T-helper 17 cell (primary cell): ENCODE results near the gene AGXT2. TPM values are rescaled to one million over a fixed set of nuclear protein-coding genes. Genes with fewer than 3 reads are reported as not detected.
"Not testable (repeated sequence)": the region's sequence is repeated elsewhere in the genome, so short reads cannot be mapped to it uniquely, and the experiment has no call there.

Source experiments
- ATAC-seq: fragments of 150-1000 bp; cut with Tn5 transposase; 2 replicates; pipeline ENCODE4 v1.10.0; 2021; ENCODE audit warnings: mild to moderate bottlenecking, moderate library complexity
- DNase-seq, 3 donors: peaks; one replicate each; pipeline versions ENCODE4 v3.0.0 to v3.0.0-alpha.2; 2020 to 2021
- H3K9me3 ChIP-seq: one replicate; pipeline ENCODE4 v1.7.0; 2013; ENCODE audit warnings: low read length, mild to moderate bottlenecking; ENCODE audit not compliant: control insufficient read depth, poor library complexity, severe bottlenecking
- H3K27ac Mint-ChIP-seq: one replicate; pipeline ENCODE4 v1.8.0; 2022; ENCODE audit warnings: mild to moderate bottlenecking, moderate library complexity, mixed read lengths
- H3K27me3 Mint-ChIP-seq: one replicate; pipeline ENCODE4 v1.8.0; 2022; ENCODE audit warnings: mixed read lengths
- H3K36me3 Mint-ChIP-seq: one replicate; pipeline ENCODE4 v1.8.0; 2022; ENCODE audit warnings: low read depth, mixed read lengths
- H3K4me1 Mint-ChIP-seq: one replicate; pipeline ENCODE4 v1.8.0; 2022; ENCODE audit warnings: mild to moderate bottlenecking, mixed read lengths
- H3K4me3 Mint-ChIP-seq: one replicate; pipeline ENCODE4 v1.8.0; 2022; ENCODE audit warnings: mild to moderate bottlenecking, moderate library complexity, mixed read lengths
- total RNA-seq, 4 donors: library from RNA in 2 of 4; stranded (reverse) in 2 of 4; gene quantifications; one replicate each; pipeline ENCODE4 v1.2.3 and lab custom pipeline; 2022 to 2026

The AGXT2 gene
- total RNA-seq, 2 donors from 2014 or later: not detected

- H3K27me3 Mint-ChIP-seq: peaks cover 44% of the 10 kb centered on the region
- no peaks in the 10 kb centered on the region for H3K36me3 Mint-ChIP-seq
- DNase-seq (no peak), ATAC-seq (no peak)
- peak overlapping the region; percentile 36 for H3K4me3 Mint-ChIP-seq
- no peaks in the 10 kb centered on the region for H3K9me3 ChIP-seq
- H3K4me1 Mint-ChIP-seq: peaks cover 6% of the 10 kb centered on the region
- H3K27ac Mint-ChIP-seq: no peak overlapping the region
Measured at GRCh38 chr5:35001842-35002241, 45.9 kb downstream of the AGXT2 start.

GRCh38 chr5:34998058-34998789 is 49.5 kb downstream of the AGXT2 start:
- DNase-seq (no peak), ATAC-seq (no peak)
- H3K27me3 Mint-ChIP-seq: peaks cover 37% of the 10 kb centered on the region
- no peak overlapping the region for H3K27ac Mint-ChIP-seq
- peaks cover 4% of the 10 kb centered on the region for H3K4me1 Mint-ChIP-seq
- H3K4me3 Mint-ChIP-seq: no peak overlapping the region
- no peaks in the 10 kb centered on the region for H3K9me3 ChIP-seq
- no peaks in the 10 kb centered on the region for H3K36me3 Mint-ChIP-seq

GRCh38 chr5:34996261-34996660 is 51.5 kb downstream of the AGXT2 start:
- no peaks in the 10 kb centered on the region for H3K9me3 ChIP-seq
- ATAC-seq: no peak
- peaks cover 4% of the 10 kb centered on the region for H3K4me1 Mint-ChIP-seq
- H3K4me3 Mint-ChIP-seq: no peak overlapping the region
- no peak for DNase-seq
- no peak overlapping the region for H3K27ac Mint-ChIP-seq
- H3K36me3 Mint-ChIP-seq: no peaks in the 10 kb centered on the region
- H3K27me3 Mint-ChIP-seq: peaks cover 31% of the 10 kb centered on the region

GRCh38 chr5:34993951-34994350 is 53.8 kb downstream of the AGXT2 start:
- Mint-ChIP-seq H3K27ac (no peak overlapping the region), H3K27me3 (peaks cover 43% of the 10 kb centered on the region), H3K4me3 (no peak overlapping the region), H3K36me3 (no peaks in the 10 kb centered on the region), H3K4me1 (no peaks in the 10 kb centered on the region)
- no peak for ATAC-seq
- no peak for DNase-seq
- H3K9me3 ChIP-seq: no peaks in the 10 kb centered on the region

- H3K27me3 Mint-ChIP-seq: peaks cover 49% of the 10 kb centered on the region
- ATAC-seq: no peak
Measured at GRCh38 chr5:34991486-34992238, 56.1 kb downstream of the AGXT2 start.

GRCh38 chr5:34986965-34987364 is 60.8 kb downstream of the AGXT2 start:
- H3K27ac Mint-ChIP-seq: no peak overlapping the region
- peaks cover 21% of the 10 kb centered on the region for H3K27me3 Mint-ChIP-seq
- H3K4me1 Mint-ChIP-seq: no peaks in the 10 kb centered on the region
- no peaks in the 10 kb centered on the region for H3K36me3 Mint-ChIP-seq
- H3K9me3 ChIP-seq: no peaks in the 10 kb centered on the region
- no peak overlapping the region for H3K4me3 Mint-ChIP-seq
- DNase-seq: no peak
- ATAC-seq: no peak

More at GRCh38 chr5:34991486-34992238, 56.1 kb downstream of the AGXT2 start:
- Mint-ChIP-seq H3K4me1 (no peaks in the 10 kb centered on the region), H3K4me3 (no peak overlapping the region), H3K36me3 (no peaks in the 10 kb centered on the region), H3K27ac (no peak overlapping the region)
- H3K9me3 ChIP-seq: no peaks in the 10 kb centered on the region
- DNase-seq: no peak

GRCh38 chr5:34982823-34983222 is 64.9 kb downstream of the AGXT2 start:
- DNase-seq (no peak), ATAC-seq (no peak)
- H3K36me3 Mint-ChIP-seq: peaks cover 4% of the 10 kb centered on the region
- H3K27ac Mint-ChIP-seq: no peak overlapping the region
- H3K4me1 Mint-ChIP-seq: no peaks in the 10 kb centered on the region
- no peak overlapping the region for H3K4me3 Mint-ChIP-seq
- no peaks in the 10 kb centered on the region for H3K9me3 ChIP-seq
- H3K27me3 Mint-ChIP-seq: no peaks in the 10 kb centered on the region

- H3K27me3 Mint-ChIP-seq: no peaks in the 10 kb centered on the region
- H3K4me3 Mint-ChIP-seq: no peak overlapping the region
- H3K27ac Mint-ChIP-seq: no peak overlapping the region
- no peak for ATAC-seq
- H3K9me3 ChIP-seq: no peaks in the 10 kb centered on the region
- H3K36me3 Mint-ChIP-seq: peaks cover 6% of the 10 kb centered on the region
- no peak for DNase-seq
- no peaks in the 10 kb centered on the region for H3K4me1 Mint-ChIP-seq
Measured at GRCh38 chr5:34978681-34979080, 69.1 kb downstream of the AGXT2 start.

- no peaks in the 10 kb centered on the region for H3K9me3 ChIP-seq
- Mint-ChIP-seq H3K27ac (no peak overlapping the region), H3K36me3 (peaks cover 6% of the 10 kb centered on the region), H3K27me3 (no peaks in the 10 kb centered on the region), H3K4me1 (no peaks in the 10 kb centered on the region), H3K4me3 (no peak overlapping the region)
- ATAC-seq: no peak
- no peak for DNase-seq
Measured at GRCh38 chr5:34977934-34978613, 69.7 kb downstream of the AGXT2 start.

- H3K36me3 Mint-ChIP-seq: peaks cover 6% of the 10 kb centered on the region
- no peaks in the 10 kb centered on the region for H3K9me3 ChIP-seq
- no peak overlapping the region for H3K27ac Mint-ChIP-seq
- H3K27me3 Mint-ChIP-seq: no peaks in the 10 kb centered on the region
- no peak for ATAC-seq
- no peak for DNase-seq
- no peaks in the 10 kb centered on the region for H3K4me1 Mint-ChIP-seq
- no peak overlapping the region for H3K4me3 Mint-ChIP-seq
Measured at GRCh38 chr5:34976347-34976746, 71.4 kb downstream of the AGXT2 start.

- not testable (repeated sequence) for H3K27me3 Mint-ChIP-seq, ATAC-seq, H3K4me3 Mint-ChIP-seq, H3K27ac Mint-ChIP-seq, H3K36me3 Mint-ChIP-seq, DNase-seq, H3K4me1 Mint-ChIP-seq, H3K9me3 ChIP-seq
Measured at GRCh38 chr5:34971655-34972054, 76.1 kb downstream of the AGXT2 start.

GRCh38 chr5:34970552-34970951 is 77.2 kb downstream of the AGXT2 start:
- DNase-seq (no peak), ATAC-seq (no peak)
- no peaks in the 10 kb centered on the region for H3K9me3 ChIP-seq
- H3K27me3 Mint-ChIP-seq: no peaks in the 10 kb centered on the region
- H3K36me3 Mint-ChIP-seq: no peaks in the 10 kb centered on the region
- no peak overlapping the region for H3K4me3 Mint-ChIP-seq
- no peak overlapping the region for H3K27ac Mint-ChIP-seq
- no peaks in the 10 kb centered on the region for H3K4me1 Mint-ChIP-seq

GRCh38 chr5:34968258-34968657 is 79.5 kb downstream of the AGXT2 start:
- no peaks in the 10 kb centered on the region for H3K27me3 Mint-ChIP-seq
- ATAC-seq: no peak
- no peaks in the 10 kb centered on the region for H3K36me3 Mint-ChIP-seq
- no peak for DNase-seq
- no peak overlapping the region for H3K4me3 Mint-ChIP-seq
- H3K4me1 Mint-ChIP-seq: no peaks in the 10 kb centered on the region
- H3K9me3 ChIP-seq: no peaks in the 10 kb centered on the region
- H3K27ac Mint-ChIP-seq: no peak overlapping the region
